Panc1 (cell line): ENCODE measurements around the gene SARDH.

Experiments used
- POLR2AphosphoS5 ChIP-seq: IDR thresholded peaks from 2 replicates; pipeline ENCODE4 v1.6.1; 2012; ENCODE audit warnings: mild to moderate bottlenecking, low read depth, low read length, moderate library complexity
- REST ChIP-seq, 2 experiments: IDR thresholded peaks; 2 replicates each; pipeline ENCODE4 v1.6.1; 2011 to 2012; ENCODE audit warnings: low read depth in 2 of 2, control low read depth in 1 of 2, low read length in 1 of 2, mild to moderate bottlenecking in 1 of 2, moderate library complexity in 1 of 2; ENCODE audit not compliant: insufficient read depth in 1 of 2
- SIN3A ChIP-seq: IDR thresholded peaks from 2 replicates; pipeline ENCODE4 v1.6.1; 2012; ENCODE audit warnings: low read depth, mild to moderate bottlenecking, low read length, moderate library complexity, borderline replicate concordance; ENCODE audit not compliant: insufficient read depth
- TCF7L2 ChIP-seq: IDR thresholded peaks from 2 replicates; pipeline ENCODE4 v1.6.1; 2011; ENCODE audit warnings: mild to moderate bottlenecking, low read depth, low read length, inconsistent platforms
- TF ChIP-seq, protein P1 (sequence below): fragments of 450-650 bp; IDR thresholded peaks from 2 replicates; pipeline ENCODE4 v1.5.1; 2017; ENCODE audit warnings: mild to moderate bottlenecking

- TF ChIP-seq, protein P1, sequence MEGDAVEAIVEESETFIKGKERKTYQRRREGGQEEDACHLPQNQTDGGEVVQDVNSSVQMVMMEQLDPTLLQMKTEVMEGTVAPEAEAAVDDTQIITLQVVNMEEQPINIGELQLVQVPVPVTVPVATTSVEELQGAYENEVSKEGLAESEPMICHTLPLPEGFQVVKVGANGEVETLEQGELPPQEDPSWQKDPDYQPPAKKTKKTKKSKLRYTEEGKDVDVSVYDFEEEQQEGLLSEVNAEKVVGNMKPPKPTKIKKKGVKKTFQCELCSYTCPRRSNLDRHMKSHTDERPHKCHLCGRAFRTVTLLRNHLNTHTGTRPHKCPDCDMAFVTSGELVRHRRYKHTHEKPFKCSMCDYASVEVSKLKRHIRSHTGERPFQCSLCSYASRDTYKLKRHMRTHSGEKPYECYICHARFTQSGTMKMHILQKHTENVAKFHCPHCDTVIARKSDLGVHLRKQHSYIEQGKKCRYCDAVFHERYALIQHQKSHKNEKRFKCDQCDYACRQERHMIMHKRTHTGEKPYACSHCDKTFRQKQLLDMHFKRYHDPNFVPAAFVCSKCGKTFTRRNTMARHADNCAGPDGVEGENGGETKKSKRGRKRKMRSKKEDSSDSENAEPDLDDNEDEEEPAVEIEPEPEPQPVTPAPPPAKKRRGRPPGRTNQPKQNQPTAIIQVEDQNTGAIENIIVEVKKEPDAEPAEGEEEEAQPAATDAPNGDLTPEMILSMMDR: no peak
- no peak for TF ChIP-seq POLR2AphosphoS5
- no peak for TF ChIP-seq TCF7L2
- no peak for TF ChIP-seq REST (IDR thresholded peaks at IDR 0.05; ENCODE audit: insufficient read depth in 1 of 2, low read depth in 2 of 2, low read length in 1 of 2)
- no peak for TF ChIP-seq SIN3A
Measured at GRCh38 chr9:133622555-133622954, 115.6 kb downstream of the SARDH start.
